GM18907 (cell line): ENCODE results near the gene DNAH3.
A peak's percentile ranks its signal among the peaks of the same experiment; 100 is the strongest.

Experiments used
- ATAC-seq: cut with Tn5 transposase; IDR thresholded peaks from one replicate; pipeline ENCODE4 v1.9.1; 2021; ENCODE audit warnings: mild to moderate bottlenecking, moderate library complexity; ENCODE audit not compliant: unreplicated experiment

Gene DNAH3

GRCh38 chr16:20916942-20917341 lies 233.7 kb downstream of the DNAH3 start:
- ATAC-seq: no peak

DNA sequence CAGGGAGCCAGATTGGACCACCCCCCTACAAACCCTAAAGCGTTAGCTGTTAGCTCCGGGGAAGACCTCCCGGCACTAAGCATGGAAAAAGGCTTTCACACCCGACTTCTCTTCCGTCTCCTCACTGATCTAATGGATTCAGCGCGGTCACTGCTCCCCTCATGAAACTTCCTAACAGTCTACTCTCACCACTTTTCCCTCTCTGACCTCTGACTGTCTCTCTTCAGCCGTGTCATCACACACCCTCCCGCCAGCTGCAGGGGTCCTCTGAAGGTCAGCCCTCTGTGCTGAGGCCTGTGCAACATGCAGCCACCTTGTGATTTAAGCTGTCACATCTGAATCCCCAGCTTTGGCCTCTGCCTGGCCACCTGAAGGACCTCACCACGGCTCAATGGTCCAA lies 234.4 kb downstream of the DNAH3 start:
- no peak for ATAC-seq

DNA sequence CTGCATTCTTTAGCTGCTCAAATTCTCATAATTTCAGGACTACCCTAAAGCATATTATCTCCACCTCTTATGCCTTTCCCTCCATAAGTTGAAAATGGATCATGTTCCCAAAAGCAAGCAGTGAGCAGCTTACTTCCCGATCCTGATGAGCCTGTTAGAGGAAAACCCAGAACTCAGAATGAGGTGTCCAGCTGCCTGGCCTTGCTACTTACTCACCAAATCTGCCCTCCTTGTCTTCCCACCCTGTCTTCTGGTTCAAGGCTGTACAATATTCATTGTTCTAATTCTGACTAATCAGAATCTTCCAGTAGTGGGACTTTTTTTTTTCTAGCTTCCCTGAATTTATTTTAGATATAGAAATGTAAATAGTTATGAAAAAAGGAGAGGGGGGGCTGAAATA lies 239.3 kb downstream of the DNAH3 start:
- ATAC-seq: no peak

- ATAC-seq: no peak
These were observed 239.8 kb downstream of the DNAH3 start for GRCh38 chr16:20910781-20911321.

DNA sequence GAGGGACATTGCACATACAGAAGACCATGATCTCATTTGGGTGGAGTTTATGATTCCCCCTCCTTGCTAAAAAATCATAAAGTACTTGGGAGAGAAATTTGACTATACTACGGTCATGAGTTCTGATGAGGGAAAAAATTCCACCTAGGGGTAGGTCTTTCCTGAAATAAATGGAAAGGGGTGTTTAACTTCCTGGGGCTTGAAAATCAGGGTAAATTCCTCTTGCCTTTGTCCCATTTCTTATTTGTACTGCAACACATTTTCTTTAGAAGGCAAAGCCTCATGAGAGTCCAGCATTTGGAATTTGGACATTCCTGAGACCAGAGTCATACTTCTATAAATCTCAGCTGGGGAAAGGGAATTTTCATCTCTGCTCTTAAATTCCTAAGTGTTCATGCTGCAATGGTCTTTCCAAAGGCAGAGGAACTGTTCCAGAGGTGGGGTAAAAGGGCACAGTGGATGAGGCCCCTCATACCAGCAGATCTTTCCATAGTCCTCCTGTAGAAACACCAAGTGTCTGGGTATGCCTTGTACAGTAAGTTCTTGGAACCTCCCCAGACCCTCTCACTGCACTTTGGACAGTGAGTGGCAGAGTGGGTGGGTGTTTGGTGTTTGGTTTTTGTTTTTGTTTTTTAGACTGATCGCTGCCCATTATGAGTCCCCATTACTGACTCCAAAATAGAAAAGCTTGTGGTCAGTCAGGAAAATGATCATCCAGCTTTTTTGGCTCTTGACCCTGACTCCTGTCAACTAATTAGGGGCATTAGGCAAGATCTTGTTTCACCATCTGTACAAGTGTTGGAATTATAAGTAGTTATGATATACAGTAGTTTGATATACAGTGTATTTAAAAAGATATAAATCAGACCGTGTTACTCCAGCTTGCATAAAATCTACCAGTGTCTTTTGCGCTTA lies 244.0 kb downstream of the DNAH3 start:
- no peak for ATAC-seq

- ATAC-seq: no peak
These were observed 245.1 kb downstream of the DNAH3 start for GRCh38 chr16:20905576-20905975.

DNA sequence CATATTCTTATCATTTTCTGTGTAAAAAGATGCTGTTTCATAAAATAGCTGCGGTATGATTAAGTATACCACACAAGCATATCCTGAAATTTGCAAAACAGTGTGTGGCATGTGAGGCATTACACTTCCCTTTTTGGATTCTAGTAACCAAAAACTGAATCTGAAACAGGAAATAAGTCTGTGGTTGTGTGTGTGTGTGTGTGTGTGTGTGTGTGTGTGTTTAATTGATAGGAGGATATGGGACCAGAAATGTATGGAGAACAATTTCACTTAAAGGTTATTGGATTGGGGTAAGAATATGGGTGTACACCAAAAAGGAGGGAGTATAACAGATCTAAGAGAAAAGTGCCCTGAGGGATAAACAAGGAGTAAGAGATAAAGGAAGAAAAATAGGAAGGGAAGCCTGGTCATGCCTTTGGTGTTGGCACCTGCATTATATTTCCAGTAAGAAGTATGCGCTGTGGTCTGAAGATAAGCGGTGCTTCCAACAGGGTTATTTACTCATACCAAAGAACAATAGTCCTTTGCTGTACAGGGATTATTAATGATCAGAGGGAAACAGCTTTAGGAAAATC lies 246.1 kb downstream of the DNAH3 start:
- no peak for ATAC-seq

- ATAC-seq: no peak
These were observed 246.6 kb downstream of the DNAH3 start for GRCh38 chr16:20903899-20904506.

DNA sequence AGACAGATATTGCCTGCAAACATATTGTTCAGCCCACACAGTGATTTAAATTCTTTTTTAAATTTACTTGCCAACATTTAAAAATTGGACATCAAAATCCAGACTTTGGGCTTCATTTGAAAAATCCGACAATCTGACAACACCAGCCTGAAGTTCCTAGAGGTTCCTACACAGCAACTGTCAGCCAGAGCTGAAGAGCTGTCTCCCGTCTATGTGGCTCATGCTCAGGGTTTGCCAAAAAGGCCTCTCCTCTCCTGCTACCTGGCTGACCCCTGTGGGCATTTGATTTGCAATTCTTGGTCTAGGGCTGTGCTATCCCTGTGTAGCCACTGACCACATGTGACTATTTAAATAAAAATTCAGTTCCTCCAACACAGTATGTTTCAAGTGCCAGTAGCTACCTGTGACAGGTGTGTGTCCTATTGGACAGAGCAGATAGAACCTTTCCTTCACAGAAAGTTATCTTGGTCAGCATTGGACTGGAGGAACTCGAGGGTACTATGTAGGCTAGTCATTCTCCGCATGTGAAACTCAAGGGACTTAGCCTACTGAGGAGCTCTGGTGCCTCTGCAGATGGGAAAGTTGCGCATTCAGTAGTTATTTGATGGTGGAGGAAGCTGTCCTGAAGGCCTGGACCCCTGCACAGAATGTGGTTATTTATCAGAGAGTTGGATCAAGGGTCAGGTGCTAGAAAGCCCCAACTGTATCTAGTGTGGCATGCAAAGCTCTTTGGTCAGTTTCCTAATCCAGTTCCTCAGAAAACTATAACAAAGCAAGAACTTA lies 247.3 kb downstream of the DNAH3 start:
- ATAC-seq: no peak

DNA sequence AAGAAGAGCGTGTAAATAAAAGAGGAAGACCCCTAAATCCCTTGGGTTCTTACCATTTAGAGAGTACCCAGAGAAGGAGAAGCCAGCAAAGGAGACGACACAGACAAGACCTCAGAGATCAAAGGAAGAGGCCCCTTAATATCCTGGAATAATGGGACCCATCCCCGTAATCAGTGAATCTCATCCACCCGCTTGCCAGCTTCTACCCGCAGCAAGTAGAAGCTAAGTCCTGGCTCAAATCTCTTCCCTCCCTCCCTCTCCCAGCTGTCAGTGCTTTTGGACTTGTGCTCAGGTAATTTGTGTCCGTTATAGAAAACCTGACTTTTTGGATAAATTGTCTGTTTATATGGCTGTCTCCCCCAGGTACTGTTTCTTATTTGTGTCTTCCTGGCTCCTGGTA lies 248.2 kb downstream of the DNAH3 start:
- no peak for ATAC-seq

- peak; percentile 43 for ATAC-seq
These were observed 249.1 kb downstream of the DNAH3 start for GRCh38 chr16:20901436-20902112.

DNA sequence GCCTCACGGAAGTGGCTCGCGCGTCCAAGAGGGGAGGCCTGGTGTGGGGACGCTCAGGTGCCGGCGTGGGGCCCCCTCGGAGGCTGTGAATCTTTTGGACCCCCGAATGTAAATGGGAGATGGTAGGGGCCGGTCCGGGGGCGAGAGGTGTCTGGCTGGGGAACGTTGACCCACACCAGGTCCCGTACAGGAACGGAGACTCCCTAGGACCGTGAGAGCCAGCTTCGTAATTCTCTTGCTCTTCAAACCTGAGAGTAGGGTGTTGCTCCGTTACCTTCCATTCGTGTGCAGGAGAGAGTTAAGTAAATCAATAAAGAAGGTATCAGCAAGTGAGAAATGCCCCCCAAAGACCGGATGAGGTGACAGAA lies 249.6 kb downstream of the DNAH3 start:
- ATAC-seq: peak; percentile 5

GRCh38 chr16:20900299-20901067 lies 250.2 kb downstream of the DNAH3 start, which contains the start of the genes DCUN1D3 and LYRM1:
DCUN1D3 (minus strand) TSS chr16:20900358; CDS start chr16:20862538, 37,820 bp downstream.
LYRM1 (plus strand) TSS chr16:20900771; CDS start chr16:20915556, 14,785 bp downstream.
- peak; percentile 73 for ATAC-seq

DNA sequence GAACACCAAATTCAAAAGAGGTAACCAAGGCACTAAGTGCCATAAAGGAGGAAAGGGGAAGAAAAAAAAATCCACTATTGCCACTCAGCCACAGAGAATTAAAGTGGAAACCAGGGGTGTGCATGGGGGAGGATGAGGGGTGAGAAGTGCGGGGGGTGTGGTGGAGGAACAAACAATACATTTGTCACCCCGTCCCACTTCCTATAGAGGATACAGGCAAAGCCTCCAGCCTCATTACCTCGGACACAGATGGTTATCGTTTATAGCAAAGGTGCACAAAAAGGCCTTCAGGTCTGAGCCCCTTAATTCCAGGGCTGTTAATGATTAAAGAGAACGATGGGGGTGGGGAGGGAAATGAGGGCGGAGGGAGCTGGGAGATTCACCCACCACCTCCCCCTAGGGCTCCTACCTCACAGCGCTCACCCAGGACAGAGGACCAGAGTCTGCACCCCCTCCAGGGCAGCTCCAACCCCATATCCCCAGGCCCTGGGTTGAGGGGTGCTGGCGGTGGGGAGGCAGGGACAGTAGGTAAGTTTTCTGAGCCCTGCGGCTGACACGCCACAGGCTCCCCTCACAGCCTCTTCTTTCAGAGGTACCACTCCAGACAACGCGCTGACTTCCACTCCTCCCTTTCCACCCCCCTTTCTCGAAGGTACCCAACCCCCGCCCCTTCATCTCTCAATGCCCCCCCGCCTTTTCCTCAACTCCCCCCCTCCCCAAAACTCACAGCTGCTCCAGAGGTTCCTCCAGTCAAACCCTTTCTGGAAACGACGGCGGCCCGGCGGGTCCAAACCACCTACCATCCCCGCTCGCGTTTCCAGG lies 251.0 kb downstream of the DNAH3 start:
- no peak for ATAC-seq

GRCh38 chr16:20899071-20899470 lies 251.6 kb downstream of the DNAH3 start:
- ATAC-seq: no peak

GRCh38 chr16:20897922-20898321 lies 252.7 kb downstream of the DNAH3 start:
- no peak for ATAC-seq

- no peak for ATAC-seq
These were observed 253.3 kb downstream of the DNAH3 start for GRCh38 chr16:20897253-20897897.

GRCh38 chr16:20894388-20894787 lies 256.3 kb downstream of the DNAH3 start:
- ATAC-seq: no peak
